Measurements from ENCODE around the gene OR1S1.

- TF ChIP-seq CTCF (IDR thresholded peaks at IDR 0.05; ENCODE audit: borderline replicate concordance, extremely low read depth, low read length, poor library complexity, severe bottlenecking) (no peak), EZH2 (IDR thresholded peaks at IDR 0.05; ENCODE audit: borderline replicate concordance, low read depth, low read length, severe bottlenecking) (no peak)
Observed at GRCh38 chr11:58227956-58228615, 15.6 kb downstream of the OR1S1 start.

Measured in DND-41 (cell line).